Endodermal cell (in vitro differentiated cells): Measurements from ENCODE around the gene TECPR1. TPM values are rescaled to one million over a fixed set of nuclear protein-coding genes. Genes with fewer than 3 reads are reported as not detected.

Experiments used
- DNase-seq: peaks from one replicate; pipeline ENCODE4 v3.0.0-alpha.2; 2017
- H3K27ac ChIP-seq: 2 replicates; pipeline ENCODE4 v1.5.1; 2013; ENCODE audit warnings: mild to moderate bottlenecking, low read depth, low read length, moderate library complexity
- H3K27me3 ChIP-seq: 2 replicates; pipeline ENCODE4 v1.6.1; 2013; ENCODE audit warnings: mild to moderate bottlenecking, low read length, moderate library complexity; ENCODE audit not compliant: insufficient read depth, control insufficient read depth, poor library complexity, severe bottlenecking
- H3K36me3 ChIP-seq: 2 replicates; pipeline ENCODE4 v1.7.0; 2013; ENCODE audit warnings: mild to moderate bottlenecking, low read length, moderate library complexity; ENCODE audit not compliant: control insufficient read depth, insufficient read depth
- H3K4me1 ChIP-seq: one replicate; pipeline ENCODE4 v1.7.0; 2013; ENCODE audit warnings: low read length; ENCODE audit not compliant: control insufficient read depth, insufficient read depth
- H3K4me3 ChIP-seq: 2 replicates; pipeline ENCODE4 v1.5.1; 2013; ENCODE audit warnings: mild to moderate bottlenecking, low read length, moderate library complexity
- H3K9ac ChIP-seq: 2 replicates; pipeline ENCODE4 v1.6.1; 2013; ENCODE audit warnings: mild to moderate bottlenecking, low read length, moderate library complexity; ENCODE audit not compliant: poor library complexity, severe bottlenecking; ENCODE audit errors: extremely low read depth
- H3K9me3 ChIP-seq: 2 replicates; pipeline ENCODE4 v1.6.1; 2013; ENCODE audit warnings: mild to moderate bottlenecking, low read length, moderate library complexity; ENCODE audit not compliant: control insufficient read depth
- H3K27ac Mint-ChIP-seq: 2 replicates; pipeline ENCODE4 v1.8.0; 2020; ENCODE audit warnings: mixed read lengths
- H3K27me3 Mint-ChIP-seq: 2 replicates; pipeline ENCODE4 v1.8.0; 2021; ENCODE audit warnings: mild to moderate bottlenecking, mixed read lengths; ENCODE audit not compliant: insufficient read depth
- H3K36me3 Mint-ChIP-seq: 2 replicates; pipeline ENCODE4 v1.8.0; 2020; ENCODE audit warnings: low read depth, mixed read lengths
- H3K4me1 Mint-ChIP-seq: 2 replicates; pipeline ENCODE4 v1.8.0; 2020; ENCODE audit warnings: mixed read lengths
- H3K4me3 Mint-ChIP-seq: 2 replicates; pipeline ENCODE4 v1.8.0; 2020; ENCODE audit warnings: mild to moderate bottlenecking, moderate library complexity, mixed read lengths
- H3K9me3 Mint-ChIP-seq: 2 replicates; pipeline ENCODE4 v1.8.0; 2020; ENCODE audit warnings: mild to moderate bottlenecking, mixed read lengths
- WGBS, 2 experiments: methylation state at CpG; one replicate each; pipeline versions ENCODE4 v1.1.5 to v1.1.7; 2013; ENCODE audit warnings: missing lambda C conversion rate in 2 of 2, mixed read lengths in 1 of 2; ENCODE audit not compliant: insufficient coverage in 1 of 2, insufficient read length in 1 of 2; 5-methylcytosine and 5-hydroxymethylcytosine counted together
- total RNA-seq, 2 donors: library from RNA; stranded (reverse); fragmentation: NEBNext Ultra II Directional in 1 of 2; extraction: Animal tissue kit (Norgen Biotek cat#: 25700) in 1 of 2; gene quantifications; 2 replicates in 1 of 2; 3 replicates in 1 of 2; pipeline ENCODE4 v1.2.1, GENCODE V29; 2021
- TF ChIP-seq, protein P1 (sequence below): fragments of 200-600 bp; sonication (generic); conservative IDR thresholded peaks from 2 replicates; pipeline ENCODE4 v1.5.0; 2021; ENCODE audit warnings: antibody characterized with exemption, mild to moderate bottlenecking

TECPR1 gene
- total RNA-seq, 2 donors from 2014 or later = 27.2 to 32.0 TPM

DNA sequence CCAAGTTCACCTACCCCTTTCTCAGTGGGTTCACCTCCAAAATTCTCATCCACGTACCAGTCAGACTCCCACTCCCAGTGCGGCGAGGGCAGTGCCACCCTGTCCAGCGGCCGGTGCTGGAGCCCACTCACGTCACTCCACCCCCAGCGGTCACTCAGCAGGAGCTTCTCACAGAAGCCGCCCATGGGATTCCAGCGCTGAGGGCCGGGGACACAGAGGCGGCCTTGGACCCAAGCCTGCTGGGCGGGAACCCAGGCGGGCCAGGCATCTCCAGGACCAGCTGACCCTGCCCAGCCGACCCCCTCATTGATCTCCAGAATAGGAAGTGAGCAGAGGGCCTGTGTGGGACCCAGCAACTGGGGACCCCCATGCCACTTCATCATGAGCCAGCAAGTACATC is 7.2 kb downstream of the TECPR1 start:
- no peaks in the 10 kb centered on the region for H3K4me1 Mint-ChIP-seq
- Histone ChIP-seq H3K4me3 (no peak overlapping the region), H3K36me3 (no peaks in the 10 kb centered on the region), H3K27me3 (no peaks in the 10 kb centered on the region), H3K9me3 (no peaks in the 10 kb centered on the region), H3K9ac (no peak overlapping the region), H3K27ac (no peak overlapping the region), H3K4me1 (no peaks in the 10 kb centered on the region)
- DNase-seq = no peak
- H3K27ac Mint-ChIP-seq = no peak overlapping the region
- H3K27me3 Mint-ChIP-seq = no peaks in the 10 kb centered on the region
- 96 to 97% methylated on average over 10 to 14 of the region's 14 CpGs for WGBS, 2 experiments
- no peaks in the 10 kb centered on the region for H3K9me3 Mint-ChIP-seq
- peaks cover 12% of the 10 kb centered on the region for H3K36me3 Mint-ChIP-seq
- TF ChIP-seq, protein P1, sequence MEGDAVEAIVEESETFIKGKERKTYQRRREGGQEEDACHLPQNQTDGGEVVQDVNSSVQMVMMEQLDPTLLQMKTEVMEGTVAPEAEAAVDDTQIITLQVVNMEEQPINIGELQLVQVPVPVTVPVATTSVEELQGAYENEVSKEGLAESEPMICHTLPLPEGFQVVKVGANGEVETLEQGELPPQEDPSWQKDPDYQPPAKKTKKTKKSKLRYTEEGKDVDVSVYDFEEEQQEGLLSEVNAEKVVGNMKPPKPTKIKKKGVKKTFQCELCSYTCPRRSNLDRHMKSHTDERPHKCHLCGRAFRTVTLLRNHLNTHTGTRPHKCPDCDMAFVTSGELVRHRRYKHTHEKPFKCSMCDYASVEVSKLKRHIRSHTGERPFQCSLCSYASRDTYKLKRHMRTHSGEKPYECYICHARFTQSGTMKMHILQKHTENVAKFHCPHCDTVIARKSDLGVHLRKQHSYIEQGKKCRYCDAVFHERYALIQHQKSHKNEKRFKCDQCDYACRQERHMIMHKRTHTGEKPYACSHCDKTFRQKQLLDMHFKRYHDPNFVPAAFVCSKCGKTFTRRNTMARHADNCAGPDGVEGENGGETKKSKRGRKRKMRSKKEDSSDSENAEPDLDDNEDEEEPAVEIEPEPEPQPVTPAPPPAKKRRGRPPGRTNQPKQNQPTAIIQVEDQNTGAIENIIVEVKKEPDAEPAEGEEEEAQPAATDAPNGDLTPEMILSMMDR = no peak
- no peak overlapping the region for H3K4me3 Mint-ChIP-seq

DNA sequence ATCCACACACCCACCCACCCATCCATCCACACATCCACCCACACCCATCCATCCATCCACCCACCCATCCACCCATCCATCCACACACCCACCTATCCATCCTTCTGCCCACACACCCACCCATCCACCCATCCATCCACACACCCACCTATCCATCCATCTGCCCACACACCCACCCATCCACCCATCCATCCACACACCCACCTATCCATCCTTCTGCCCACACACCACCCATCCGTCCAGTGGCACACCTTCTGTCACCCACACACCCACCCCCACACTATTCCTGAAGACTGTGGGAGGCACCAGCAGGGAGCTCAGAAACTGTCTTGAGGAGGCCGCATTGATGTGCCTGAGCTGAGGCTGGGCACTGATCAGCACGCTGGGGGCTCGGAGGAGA is 9.1 kb downstream of the TECPR1 start:
- Mint-ChIP-seq H3K27ac (no peak overlapping the region), H3K4me3 (no peak overlapping the region), H3K9me3 (no peaks in the 10 kb centered on the region), H3K36me3 (peaks cover 23% of the 10 kb centered on the region), H3K4me1 (no peaks in the 10 kb centered on the region), H3K27me3 (no peaks in the 10 kb centered on the region)
- no peaks in the 10 kb centered on the region for H3K27me3 ChIP-seq
- no peaks in the 10 kb centered on the region for H3K9me3 ChIP-seq
- H3K9ac ChIP-seq = no peak overlapping the region
- TF ChIP-seq, protein P1 = no peak
- no peak overlapping the region for H3K27ac ChIP-seq
- H3K4me1 ChIP-seq = no peaks in the 10 kb centered on the region
- DNase-seq = no peak
- 76 to 87% methylated on average over 2 to 4 of the region's 4 CpGs for WGBS, 2 experiments
- H3K36me3 ChIP-seq = no peaks in the 10 kb centered on the region
- H3K4me3 ChIP-seq = no peak overlapping the region

DNA sequence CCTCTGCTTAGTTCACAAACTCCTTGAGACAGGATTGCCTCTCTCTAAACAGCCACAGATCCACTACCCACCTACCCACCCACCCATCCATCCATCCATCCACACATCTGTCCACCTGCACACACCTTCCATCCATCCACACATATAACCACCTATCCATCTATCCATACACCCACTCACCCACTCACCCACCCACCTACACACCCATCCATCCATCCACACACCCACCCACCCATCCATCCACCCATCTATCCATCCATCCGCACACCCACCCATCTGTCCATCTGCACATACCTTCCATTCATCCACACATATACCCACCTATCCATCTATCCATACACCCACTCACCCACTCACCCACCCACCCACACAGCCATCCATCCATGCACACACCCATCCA is 9.7 kb downstream of the TECPR1 start:
- no peak for DNase-seq
- no peak overlapping the region for H3K4me3 ChIP-seq
- no peaks in the 10 kb centered on the region for H3K4me1 Mint-ChIP-seq
- no peaks in the 10 kb centered on the region for H3K36me3 ChIP-seq
- no peak overlapping the region for H3K9ac ChIP-seq
- WGBS, 2 experiments = 73% methylated on average over 1 of the region's 1 CpG; no CpG with 5 or more reads in 1 of the 2 experiments
- no peaks in the 10 kb centered on the region for H3K27me3 ChIP-seq
- H3K27ac ChIP-seq = no peak overlapping the region
- no peaks in the 10 kb centered on the region for H3K9me3 Mint-ChIP-seq
- no peak overlapping the region for H3K4me3 Mint-ChIP-seq
- H3K9me3 ChIP-seq = no peaks in the 10 kb centered on the region
- H3K27ac Mint-ChIP-seq = no peak overlapping the region
- H3K4me1 ChIP-seq = no peaks in the 10 kb centered on the region
- no peaks in the 10 kb centered on the region for H3K27me3 Mint-ChIP-seq
- TF ChIP-seq, protein P1 = no peak
- H3K36me3 Mint-ChIP-seq = peaks cover 22% of the 10 kb centered on the region
